ENCODE data around the gene KLF6. TPM values are rescaled to one million over a fixed set of nuclear protein-coding genes. Genes with fewer than 3 reads are reported as not detected.

The KLF6 gene
- total RNA-seq, 4 donors from 2014 or later: 156 to 226 (median 189) TPM

- peaks cover 0 to 34% (median 8%) of the 10 kb centered on the region in 4 donors for H3K4me1 ChIP-seq
- no peak for TF ChIP-seq CTCF (IDR thresholded peaks at IDR 0.05)
- TF ChIP-seq EP300 (IDR thresholded peaks at IDR 0.05): peak in 1 of 2 donors; percentile 71
- H3K27me3 ChIP-seq: no peaks in the 10 kb centered on the region
- peak overlapping the region; percentile 5 to 74 (median 38) for H3K27ac ChIP-seq
- DNase-seq (ENCODE audit: low spot score in 2 of 2): no peak
- no peaks in the 10 kb centered on the region for H3K36me3 ChIP-seq
- H3K4me3 ChIP-seq: peak overlapping the region in 2 of 4 donors; percentile 1 to 29
- no peaks in the 10 kb centered on the region for H3K9me3 ChIP-seq
- 37 to 41% methylated on average over 9 of the region's 9 CpGs for WGBS, 2 donors
These were observed 35.4 kb downstream of the KLF6 start for GRCh38 chr10:3749600-3749999.

GRCh38 chr10:3749011-3749410 lies 36.0 kb downstream of the KLF6 start:
- Histone ChIP-seq H3K27me3 (no peaks in the 10 kb centered on the region), H3K36me3 (no peaks in the 10 kb centered on the region), H3K4me3 (no peak overlapping the region), H3K4me1 (peaks cover 0 to 33% (median 8%) of the 10 kb centered on the region in 4 donors), H3K9me3 (no peaks in the 10 kb centered on the region), H3K27ac (peak overlapping the region in 3 of 4 donors; percentile 27 to 74 (median 55))
- 95 to 98% methylated on average over 5 of the region's 5 CpGs for WGBS, 2 donors
- no peak for DNase-seq (ENCODE audit: low spot score in 2 of 2)
- TF ChIP-seq EP300 (IDR thresholded peaks at IDR 0.05): no peak
- no peak for TF ChIP-seq POLR2A (IDR thresholded peaks at IDR 0.05)
- TF ChIP-seq CTCF (IDR thresholded peaks at IDR 0.05): no peak

DNA sequence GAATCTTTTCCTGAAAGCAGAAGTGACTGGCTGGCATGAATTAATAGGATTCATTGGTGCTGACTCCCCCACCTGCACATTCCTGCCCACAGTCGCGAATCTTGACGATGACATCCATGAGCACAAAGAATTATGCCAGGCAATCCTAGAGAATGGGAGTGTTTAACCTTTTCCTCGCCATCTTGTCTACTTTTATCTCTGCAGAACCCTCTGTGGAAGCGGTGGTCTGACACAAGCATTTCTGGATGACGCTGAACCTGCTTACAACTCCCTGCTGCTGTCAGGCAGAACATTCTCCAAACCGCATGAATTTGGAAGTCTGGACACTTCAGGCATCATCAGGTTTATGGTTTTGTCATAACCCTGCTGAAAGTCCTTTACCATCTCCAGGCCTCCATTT lies 36.5 kb downstream of the KLF6 start:
- H3K27ac ChIP-seq: peak overlapping the region in 3 of 4 donors; percentile 27 to 74 (median 55)
- H3K27me3 ChIP-seq: no peaks in the 10 kb centered on the region
- WGBS, 2 donors: 54 to 83% methylated on average over 7 of the region's 7 CpGs
- no peak overlapping the region for H3K4me3 ChIP-seq
- no peak for DNase-seq (ENCODE audit: low spot score in 2 of 2)
- no peaks in the 10 kb centered on the region for H3K9me3 ChIP-seq
- peaks cover 0 to 33% (median 8%) of the 10 kb centered on the region in 4 donors for H3K4me1 ChIP-seq
- no peaks in the 10 kb centered on the region for H3K36me3 ChIP-seq
- TF ChIP-seq CTCF (IDR thresholded peaks at IDR 0.05): no peak
- no peak for TF ChIP-seq EP300 (IDR thresholded peaks at IDR 0.05)
- no peak for TF ChIP-seq POLR2A (IDR thresholded peaks at IDR 0.05)

DNA sequence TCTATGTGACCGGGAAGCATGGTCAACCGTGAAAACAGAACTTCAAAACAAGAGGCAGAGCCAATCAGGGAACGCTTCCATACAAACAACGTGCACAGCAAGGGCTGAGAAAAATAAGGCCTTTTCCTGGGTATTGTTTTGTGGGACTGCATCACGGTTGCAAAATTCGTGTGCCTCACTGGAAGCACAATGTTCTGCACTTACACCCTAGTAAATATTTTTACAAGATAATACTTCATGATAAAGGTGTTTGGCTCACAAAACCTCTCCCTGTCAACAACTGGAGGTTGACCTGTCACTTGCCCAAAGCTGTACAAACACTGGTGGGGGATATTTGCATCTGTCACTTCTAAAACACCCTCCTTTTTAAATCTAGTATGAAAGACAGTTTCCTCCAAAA lies 37.0 kb downstream of the KLF6 start:
- TF ChIP-seq EP300 (IDR thresholded peaks at IDR 0.05): no peak
- no peak for TF ChIP-seq POLR2A (IDR thresholded peaks at IDR 0.05)
- TF ChIP-seq CTCF (IDR thresholded peaks at IDR 0.05): no peak
- Histone ChIP-seq H3K4me3 (no peak overlapping the region), H3K9me3 (no peaks in the 10 kb centered on the region), H3K27ac (peak overlapping the region in 1 of 4 donors; percentile 63), H3K4me1 (peaks cover 0 to 33% (median 8%) of the 10 kb centered on the region in 4 donors), H3K36me3 (no peaks in the 10 kb centered on the region), H3K27me3 (no peaks in the 10 kb centered on the region)
- 76 to 81% methylated on average over 6 of the region's 6 CpGs for WGBS, 2 donors
- DNase-seq (ENCODE audit: low spot score in 2 of 2): no peak

GRCh38 chr10:3747248-3747960 lies 37.6 kb downstream of the KLF6 start:
- Histone ChIP-seq H3K4me1 (peaks cover 0 to 33% (median 8%) of the 10 kb centered on the region in 4 donors), H3K36me3 (no peaks in the 10 kb centered on the region), H3K27me3 (no peaks in the 10 kb centered on the region), H3K9me3 (no peaks in the 10 kb centered on the region), H3K27ac (peak overlapping the region in 2 of 4 donors; percentile 35 to 63), H3K4me3 (no peak overlapping the region)
- 84 to 87% methylated on average over 27 of the region's 27 CpGs for WGBS, 2 donors
- TF ChIP-seq CTCF (IDR thresholded peaks at IDR 0.05) (no peak), EP300 (IDR thresholded peaks at IDR 0.05) (no peak), POLR2A (IDR thresholded peaks at IDR 0.05) (no peak)
- DNase-seq (ENCODE audit: low spot score in 2 of 2): no peak

Measured in tibial nerve (tissue), 4 donors.